Measurements from ENCODE around the gene C15orf62. TPM values are rescaled to one million over a fixed set of nuclear protein-coding genes. Genes with fewer than 3 reads are reported as not detected.

C15orf62 gene
- polyA plus RNA-seq, 1 donor (not counting 4 experiments of a cell fraction or from before 2014, with no cell fraction given): 0.14 TPM

- H4K20me1 ChIP-seq (ENCODE audit: control insufficient read depth, extremely low read depth, insufficient read depth, low read length): no peaks in the 10 kb centered on the region
- H3K79me2 ChIP-seq (ENCODE audit: control insufficient read depth, insufficient read depth, low read length): peaks cover 51% of the 10 kb centered on the region
- peaks cover 1% of the 10 kb centered on the region for H3K9me1 ChIP-seq (ENCODE audit: control insufficient read depth, extremely low read depth, insufficient read depth, low read length)
- FAIRE-seq (no peak), DNase-seq (ENCODE audit: low read depth, low spot score) (no peak)
- TF ChIP-seq EZH2 (IDR thresholded peaks at IDR 0.05; ENCODE audit: low read length) (no peak), CTCF (optimal IDR thresholded peaks at IDR 0.05 in 1 of 3, IDR thresholded peaks at IDR 0.05 in 1 of 3, conservative IDR thresholded peaks at IDR 0.05 in 1 of 3; ENCODE audit: extremely low read depth in 1 of 3, insufficient read depth in 2 of 3, low read length in 3 of 3) (no peak)
- H3K27ac ChIP-seq (ENCODE audit: control insufficient read depth, insufficient read depth, low read length): no peak overlapping the region
- no peak overlapping the region for H2AFZ ChIP-seq (ENCODE audit: control insufficient read depth, low read length)
- no peak overlapping the region for H3K4me2 ChIP-seq (ENCODE audit: control insufficient read depth, extremely low read depth, insufficient read depth, low read depth, low read length)
- no peak overlapping the region for H3K4me3 ChIP-seq (ENCODE audit: control insufficient read depth in 2 of 3, extremely low read depth in 1 of 3, insufficient read depth in 2 of 3, low read depth in 1 of 3, low read length in 3 of 3)
- peaks cover 3 to 4% of the 10 kb centered on the region in 2 experiments for H3K36me3 ChIP-seq (ENCODE audit: control insufficient read depth in 2 of 2, extremely low read depth in 1 of 2, insufficient read depth in 2 of 2, low read length in 2 of 2)
- no peaks in the 10 kb centered on the region for H3K27me3 ChIP-seq (ENCODE audit: control insufficient read depth, extremely low read depth, insufficient read depth, low read length)
- H3K4me1 ChIP-seq (ENCODE audit: control insufficient read depth, extremely low read depth, insufficient read depth, low read length): peaks cover 16% of the 10 kb centered on the region
- no peak overlapping the region for H3K9ac ChIP-seq (ENCODE audit: control insufficient read depth, extremely low read depth, insufficient read depth, low read length)
- dilution Hi-C loops (cut with MboI; ENCODE audit: extremely low pct_ligation_motif_present, low sequenced_read_pairs): no loop called here
- H3K9me3 ChIP-seq (ENCODE audit: control insufficient read depth, low read depth, low read length): no peaks in the 10 kb centered on the region
Observed at GRCh38 chr15:40803688-40804087, 33.9 kb downstream of the C15orf62 start.

GRCh38 chr15:40806672-40807027 is 36.9 kb downstream of the C15orf62 start:
- peak overlapping the region; percentile 58 to 100 (median 87) for H3K4me3 ChIP-seq (ENCODE audit: control insufficient read depth in 2 of 3, extremely low read depth in 1 of 3, insufficient read depth in 2 of 3, low read depth in 1 of 3, low read length in 3 of 3)
- H3K27ac ChIP-seq (ENCODE audit: control insufficient read depth, insufficient read depth, low read length): peak overlapping the region; percentile 76
- TF ChIP-seq EZH2 (IDR thresholded peaks at IDR 0.05; ENCODE audit: low read length) (no peak), CTCF (optimal IDR thresholded peaks at IDR 0.05 in 1 of 3, IDR thresholded peaks at IDR 0.05 in 1 of 3, conservative IDR thresholded peaks at IDR 0.05 in 1 of 3; ENCODE audit: extremely low read depth in 1 of 3, insufficient read depth in 2 of 3, low read length in 3 of 3) (no peak)
- H2AFZ ChIP-seq (ENCODE audit: control insufficient read depth, low read length): peak overlapping the region; percentile 100
- H3K4me2 ChIP-seq (ENCODE audit: control insufficient read depth, extremely low read depth, insufficient read depth, low read depth, low read length): peak overlapping the region; percentile 100
- dilution Hi-C loops (cut with MboI; ENCODE audit: extremely low pct_ligation_motif_present, low sequenced_read_pairs): no loop called here
- DNase-seq (ENCODE audit: low read depth, low spot score): no peak
- FAIRE-seq: peak; percentile 32
- H3K79me2 ChIP-seq (ENCODE audit: control insufficient read depth, insufficient read depth, low read length): peaks cover 47% of the 10 kb centered on the region
- no peaks in the 10 kb centered on the region for H3K27me3 ChIP-seq (ENCODE audit: control insufficient read depth, extremely low read depth, insufficient read depth, low read length)
- no peaks in the 10 kb centered on the region for H4K20me1 ChIP-seq (ENCODE audit: control insufficient read depth, extremely low read depth, insufficient read depth, low read length)
- H3K4me1 ChIP-seq (ENCODE audit: control insufficient read depth, extremely low read depth, insufficient read depth, low read length): peaks cover 19% of the 10 kb centered on the region
- H3K9me3 ChIP-seq (ENCODE audit: control insufficient read depth, low read depth, low read length): no peaks in the 10 kb centered on the region
- H3K9ac ChIP-seq (ENCODE audit: control insufficient read depth, extremely low read depth, insufficient read depth, low read length): peak overlapping the region; percentile 92
- peaks cover 3% of the 10 kb centered on the region for H3K9me1 ChIP-seq (ENCODE audit: control insufficient read depth, extremely low read depth, insufficient read depth, low read length)
- peaks cover 4 to 19% of the 10 kb centered on the region in 2 experiments for H3K36me3 ChIP-seq (ENCODE audit: control insufficient read depth in 2 of 2, extremely low read depth in 1 of 2, insufficient read depth in 2 of 2, low read length in 2 of 2)
